ENCODE data around the gene SMIM10. TPM values are rescaled to one million over a fixed set of nuclear protein-coding genes. Genes with fewer than 3 reads are reported as not detected.

SMIM10 gene
- total and polyA plus RNA-seq, 2 donors from 2014 or later: 5.2 to 6.5 TPM

GRCh38 chrX:134998246-134998645, 7.5 kb downstream of the SMIM10 start:
- FAIRE-seq: no peak
- Histone ChIP-seq H3K9me3 (ENCODE audit: control insufficient read depth in 2 of 3, insufficient read depth in 1 of 3, low read length in 3 of 3) (no peaks in the 10 kb centered on the region), H3K27ac (ENCODE audit: low read depth in 2 of 2, low read length in 2 of 2) (no peak overlapping the region), H3K36me3 (ENCODE audit: control insufficient read depth in 2 of 3, insufficient read depth in 3 of 3, low read length in 3 of 3) (no peaks in the 10 kb centered on the region), H3K4me1 (ENCODE audit: control insufficient read depth in 2 of 3, insufficient read depth in 2 of 3, low read depth in 1 of 3, low read length in 3 of 3) (no peaks in the 10 kb centered on the region), H3K4me3 (ENCODE audit: low read length in 3 of 3) (no peak overlapping the region), H3K27me3 (ENCODE audit: control insufficient read depth, insufficient read depth, low read length) (no peaks in the 10 kb centered on the region), H3K9ac (ENCODE audit: low read length in 3 of 3) (no peak overlapping the region)
- intact Hi-C loops (cut with DNase I): no loop called here
- TF ChIP-seq CTCF (IDR thresholded peaks at IDR 0.05; ENCODE audit: borderline replicate concordance, extremely low read depth, insufficient read depth): no peak
- no peak for DNase-seq

- no peak overlapping the region for H3K4me3 ChIP-seq (ENCODE audit: low read length in 3 of 3)
- H3K27ac ChIP-seq (ENCODE audit: low read depth in 2 of 2, low read length in 2 of 2): no peak overlapping the region
- intact Hi-C loops (cut with DNase I): no loop called here
- H3K9me3 ChIP-seq (ENCODE audit: control insufficient read depth in 2 of 3, insufficient read depth in 1 of 3, low read length in 3 of 3): no peaks in the 10 kb centered on the region
- DNase-seq (peak in 1 of 5 donors; percentile 33), FAIRE-seq (peak; percentile 59)
- no peaks in the 10 kb centered on the region for H3K36me3 ChIP-seq (ENCODE audit: control insufficient read depth in 2 of 3, insufficient read depth in 3 of 3, low read length in 3 of 3)
- peaks cover 0 to 2% (median 0%) of the 10 kb centered on the region in 3 donors for H3K4me1 ChIP-seq (ENCODE audit: control insufficient read depth in 2 of 3, insufficient read depth in 2 of 3, low read depth in 1 of 3, low read length in 3 of 3)
- TF ChIP-seq CTCF (IDR thresholded peaks at IDR 0.05; ENCODE audit: borderline replicate concordance, extremely low read depth, insufficient read depth): peak; percentile 18
- no peak overlapping the region for H3K9ac ChIP-seq (ENCODE audit: low read length in 3 of 3)
- peaks cover 2% of the 10 kb centered on the region for H3K27me3 ChIP-seq (ENCODE audit: control insufficient read depth, insufficient read depth, low read length)
Measured at GRCh38 chrX:134999469-134999868, 8.7 kb downstream of the SMIM10 start.

DNA sequence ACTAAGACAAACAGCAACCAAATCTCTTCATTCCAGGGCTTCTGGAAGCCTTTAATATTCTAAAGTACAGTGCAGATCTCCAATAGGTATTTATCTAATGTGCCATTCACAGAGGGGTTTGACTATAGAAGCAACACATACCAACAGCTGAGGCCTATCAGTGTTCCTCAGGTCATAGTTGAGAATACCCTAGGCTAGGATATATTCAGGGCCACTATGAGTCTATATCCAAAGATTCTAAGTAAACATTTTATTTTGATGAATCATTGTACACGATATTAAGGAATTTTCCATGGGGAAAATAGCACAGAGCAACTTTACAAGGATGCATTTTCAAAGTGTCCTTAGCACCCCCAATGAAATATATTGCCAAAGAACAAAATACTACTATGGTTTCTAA, 9.7 kb downstream of the SMIM10 start:
- FAIRE-seq: no peak
- Histone ChIP-seq H3K27me3 (ENCODE audit: control insufficient read depth, insufficient read depth, low read length) (peaks cover 2% of the 10 kb centered on the region), H3K9me3 (ENCODE audit: control insufficient read depth in 2 of 3, insufficient read depth in 1 of 3, low read length in 3 of 3) (no peaks in the 10 kb centered on the region), H3K4me1 (ENCODE audit: control insufficient read depth in 2 of 3, insufficient read depth in 2 of 3, low read depth in 1 of 3, low read length in 3 of 3) (peaks cover 0 to 2% (median 0%) of the 10 kb centered on the region in 3 donors), H3K36me3 (ENCODE audit: control insufficient read depth in 2 of 3, insufficient read depth in 3 of 3, low read length in 3 of 3) (no peaks in the 10 kb centered on the region), H3K27ac (ENCODE audit: low read depth in 2 of 2, low read length in 2 of 2) (no peak overlapping the region), H3K4me3 (ENCODE audit: low read length in 3 of 3) (no peak overlapping the region), H3K9ac (ENCODE audit: low read length in 3 of 3) (no peak overlapping the region)
- intact Hi-C loops (cut with DNase I): no loop called here
- no peak for TF ChIP-seq CTCF (IDR thresholded peaks at IDR 0.05; ENCODE audit: borderline replicate concordance, extremely low read depth, insufficient read depth)
- DNase-seq: no peak
